ENCODE results near the gene FAM199X.

DNA sequence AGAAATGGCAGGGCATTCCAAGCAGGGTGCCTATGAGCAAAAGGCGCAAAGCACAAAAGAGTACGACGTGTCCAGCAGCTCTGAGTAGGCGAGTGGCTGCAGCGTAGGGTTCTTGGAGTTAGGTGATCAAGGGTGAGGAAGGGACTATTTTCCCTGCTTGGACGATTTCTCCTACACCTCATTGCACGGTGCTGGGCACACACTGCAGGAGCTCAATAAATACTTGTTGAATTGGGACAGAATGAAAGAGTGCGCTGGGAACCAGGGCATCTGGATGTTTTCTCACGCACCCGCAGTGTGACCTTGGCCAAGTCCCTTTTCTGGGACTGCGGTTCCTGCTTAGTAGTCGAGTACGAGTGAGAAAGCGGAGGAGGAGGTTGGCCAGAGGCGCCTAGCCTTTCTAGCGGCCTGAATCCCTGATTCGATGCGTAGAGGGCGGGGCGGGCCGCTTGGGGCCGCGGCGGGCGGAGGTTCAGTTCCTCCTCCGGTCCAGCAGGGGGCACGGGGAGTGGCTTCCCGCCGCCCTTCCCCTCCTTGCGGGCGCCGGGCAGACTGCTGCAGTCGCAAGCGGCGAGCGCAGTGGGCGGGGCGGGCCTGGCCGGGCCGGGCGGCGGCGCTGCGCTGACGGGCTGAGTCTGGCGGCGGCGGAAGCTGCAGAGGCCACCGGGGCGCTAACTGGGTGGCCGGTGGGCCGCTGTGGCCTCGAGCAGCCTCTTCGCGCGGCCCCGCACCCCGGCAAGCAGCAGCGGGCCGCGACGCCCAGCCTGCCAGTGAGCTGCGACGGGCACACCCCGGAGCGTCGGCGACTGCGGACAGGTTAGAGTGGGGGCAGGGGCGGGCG is at the start of gene FAM199X:
- TF ChIP-seq, protein P1, sequence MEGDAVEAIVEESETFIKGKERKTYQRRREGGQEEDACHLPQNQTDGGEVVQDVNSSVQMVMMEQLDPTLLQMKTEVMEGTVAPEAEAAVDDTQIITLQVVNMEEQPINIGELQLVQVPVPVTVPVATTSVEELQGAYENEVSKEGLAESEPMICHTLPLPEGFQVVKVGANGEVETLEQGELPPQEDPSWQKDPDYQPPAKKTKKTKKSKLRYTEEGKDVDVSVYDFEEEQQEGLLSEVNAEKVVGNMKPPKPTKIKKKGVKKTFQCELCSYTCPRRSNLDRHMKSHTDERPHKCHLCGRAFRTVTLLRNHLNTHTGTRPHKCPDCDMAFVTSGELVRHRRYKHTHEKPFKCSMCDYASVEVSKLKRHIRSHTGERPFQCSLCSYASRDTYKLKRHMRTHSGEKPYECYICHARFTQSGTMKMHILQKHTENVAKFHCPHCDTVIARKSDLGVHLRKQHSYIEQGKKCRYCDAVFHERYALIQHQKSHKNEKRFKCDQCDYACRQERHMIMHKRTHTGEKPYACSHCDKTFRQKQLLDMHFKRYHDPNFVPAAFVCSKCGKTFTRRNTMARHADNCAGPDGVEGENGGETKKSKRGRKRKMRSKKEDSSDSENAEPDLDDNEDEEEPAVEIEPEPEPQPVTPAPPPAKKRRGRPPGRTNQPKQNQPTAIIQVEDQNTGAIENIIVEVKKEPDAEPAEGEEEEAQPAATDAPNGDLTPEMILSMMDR (IDR thresholded peaks at IDR 0.05): peak; percentile 31 to 88 (median 64)
- peak; percentile 85 to 92 for TF ChIP-seq POLR2A (IDR thresholded peaks at IDR 0.05)
